IPS-18a (cell line): ENCODE data around the gene SHLD1.
A peak's percentile ranks its signal among the peaks of the same experiment; 100 is the strongest.
"Not testable (repeated sequence)": the region's sequence is repeated elsewhere in the genome, so short reads cannot be mapped to it uniquely, and the experiment has no call there.

Experiments
- H3K27ac ChIP-seq: one replicate; pipeline ENCODE4 v1.5.1; 2013; ENCODE audit warnings: low read length
- H3K27me3 ChIP-seq: one replicate; pipeline ENCODE4 v1.6.1; 2013; ENCODE audit warnings: mild to moderate bottlenecking, low read length; ENCODE audit not compliant: control insufficient read depth, insufficient read depth
- H3K36me3 ChIP-seq: one replicate; pipeline ENCODE4 v1.6.1; 2013; ENCODE audit warnings: low read depth, low read length; ENCODE audit not compliant: control insufficient read depth
- H3K4me1 ChIP-seq: one replicate; pipeline ENCODE4 v1.6.1; 2013; ENCODE audit warnings: low read depth, low read length; ENCODE audit not compliant: control insufficient read depth
- H3K4me3 ChIP-seq: one replicate; pipeline ENCODE4 v1.5.1; 2013; ENCODE audit warnings: low read length
- H3K9ac ChIP-seq: one replicate; pipeline ENCODE4 v1.6.1; 2013; ENCODE audit warnings: mild to moderate bottlenecking, low read length, moderate library complexity
- H3K9me3 ChIP-seq: one replicate; pipeline ENCODE4 v1.6.1; 2013; ENCODE audit warnings: low read depth, low read length; ENCODE audit not compliant: control insufficient read depth

Gene SHLD1, protein sequence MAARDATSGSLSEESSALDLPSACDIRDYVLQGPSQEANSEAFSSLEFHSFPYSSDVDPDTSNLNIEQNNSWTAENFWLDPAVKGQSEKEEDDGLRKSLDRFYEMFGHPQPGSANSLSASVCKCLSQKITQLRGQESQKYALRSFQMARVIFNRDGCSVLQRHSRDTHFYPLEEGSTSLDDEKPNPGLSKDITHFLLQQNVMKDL

GRCh38 chr20:5749952-5750779 is at the start of gene SHLD1:
TSS of gene SHLD1 (plus strand) at chr20:5750401. CDS start at chr20:5772866, 22,465 bp downstream.
- Histone ChIP-seq H3K9ac (peak within 1 kb of the TSS; percentile 85), H3K4me1 (peaks cover 11% of the 10 kb centered on the region), H3K36me3 (no peaks in the 10 kb centered on the region), H3K4me3 (peak within 1 kb of the TSS; percentile 90), H3K9me3 (no peaks in the 10 kb centered on the region), H3K27me3 (no peaks in the 10 kb centered on the region), H3K27ac (peak within 1 kb of the TSS; percentile 93)

GRCh38 chr20:5702339-5702738 is 47.9 kb upstream of the SHLD1 start:
- H3K9me3 ChIP-seq, H3K9ac ChIP-seq, H3K27me3 ChIP-seq, H3K4me3 ChIP-seq, H3K36me3 ChIP-seq, H3K27ac ChIP-seq, H3K4me1 ChIP-seq: not testable (repeated sequence)

- H3K36me3 ChIP-seq: no peaks in the 10 kb centered on the region
- no peak overlapping the region for H3K4me3 ChIP-seq
Measured at GRCh38 chr20:5703681-5704101, 46.5 kb upstream of the SHLD1 start.

DNA sequence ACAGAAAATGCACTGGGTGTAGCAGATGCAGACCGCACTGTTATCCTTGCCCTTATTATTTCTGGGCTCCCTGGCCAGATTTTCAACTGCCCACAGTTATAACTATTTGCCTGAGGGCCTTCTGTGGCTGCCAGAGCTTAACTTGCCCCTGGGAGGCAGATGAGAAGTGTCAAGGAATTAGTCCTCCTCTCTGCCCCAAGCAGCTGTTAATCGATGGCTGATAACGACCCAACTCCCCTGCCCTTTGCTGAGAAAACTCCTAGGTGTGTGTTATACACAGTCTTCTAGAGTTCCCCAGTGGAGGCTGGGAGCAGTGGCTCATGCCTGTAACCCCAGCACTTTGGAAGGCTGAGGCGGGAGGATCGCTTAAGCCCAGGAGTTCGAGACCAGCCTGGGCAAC is 44.4 kb upstream of the SHLD1 start:
- no peaks in the 10 kb centered on the region for H3K36me3 ChIP-seq
- no peaks in the 10 kb centered on the region for H3K9me3 ChIP-seq
- no peak overlapping the region for H3K27ac ChIP-seq
- H3K9ac ChIP-seq: no peak overlapping the region
- no peaks in the 10 kb centered on the region for H3K4me1 ChIP-seq
- no peak overlapping the region for H3K4me3 ChIP-seq
- no peaks in the 10 kb centered on the region for H3K27me3 ChIP-seq

More at GRCh38 chr20:5703681-5704101, 46.5 kb upstream of the SHLD1 start:
- no peaks in the 10 kb centered on the region for H3K27me3 ChIP-seq
- H3K9ac ChIP-seq: no peak overlapping the region
- H3K4me1 ChIP-seq: no peaks in the 10 kb centered on the region
- H3K27ac ChIP-seq: no peak overlapping the region
- no peaks in the 10 kb centered on the region for H3K9me3 ChIP-seq

DNA sequence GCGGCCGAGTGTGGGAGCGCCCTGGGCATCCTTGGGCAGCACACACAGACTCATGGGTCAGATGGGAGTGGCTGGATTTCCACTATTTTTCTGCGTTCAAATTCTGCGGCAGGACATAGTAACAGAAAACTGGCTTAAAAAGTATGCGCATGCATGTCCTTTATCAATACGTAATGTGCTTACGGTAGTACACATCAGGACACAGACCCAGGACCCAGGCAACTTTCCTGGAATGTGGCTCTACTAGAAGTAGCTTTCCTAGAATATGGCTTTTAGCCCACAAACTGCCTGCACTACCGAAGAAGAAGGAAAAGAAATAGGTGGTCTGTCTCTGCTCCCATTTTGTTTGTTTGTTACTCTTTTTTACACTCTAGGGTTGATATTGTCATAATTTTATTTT is 43.4 kb upstream of the SHLD1 start:
- no peak overlapping the region for H3K9ac ChIP-seq

GRCh38 chr20:5710551-5710950 is 39.6 kb upstream of the SHLD1 start:
- Histone ChIP-seq H3K36me3 (no peaks in the 10 kb centered on the region), H3K9me3 (no peaks in the 10 kb centered on the region), H3K9ac (no peak overlapping the region), H3K27me3 (no peaks in the 10 kb centered on the region), H3K4me1 (peaks cover 5% of the 10 kb centered on the region), H3K4me3 (no peak overlapping the region), H3K27ac (no peak overlapping the region)

More for the DNA sequence above, 43.4 kb upstream of the SHLD1 start:
- Histone ChIP-seq H3K27me3 (no peaks in the 10 kb centered on the region), H3K9me3 (no peaks in the 10 kb centered on the region), H3K4me3 (no peak overlapping the region), H3K27ac (no peak overlapping the region), H3K4me1 (no peaks in the 10 kb centered on the region), H3K36me3 (no peaks in the 10 kb centered on the region)

GRCh38 chr20:5714261-5715041 is 35.8 kb upstream of the SHLD1 start:
- Histone ChIP-seq H3K9me3 (no peaks in the 10 kb centered on the region), H3K36me3 (no peaks in the 10 kb centered on the region), H3K27ac (peak overlapping the region; percentile 24), H3K9ac (peak overlapping the region; percentile 25), H3K27me3 (no peaks in the 10 kb centered on the region), H3K4me1 (peaks cover 5% of the 10 kb centered on the region), H3K4me3 (no peak overlapping the region)

DNA sequence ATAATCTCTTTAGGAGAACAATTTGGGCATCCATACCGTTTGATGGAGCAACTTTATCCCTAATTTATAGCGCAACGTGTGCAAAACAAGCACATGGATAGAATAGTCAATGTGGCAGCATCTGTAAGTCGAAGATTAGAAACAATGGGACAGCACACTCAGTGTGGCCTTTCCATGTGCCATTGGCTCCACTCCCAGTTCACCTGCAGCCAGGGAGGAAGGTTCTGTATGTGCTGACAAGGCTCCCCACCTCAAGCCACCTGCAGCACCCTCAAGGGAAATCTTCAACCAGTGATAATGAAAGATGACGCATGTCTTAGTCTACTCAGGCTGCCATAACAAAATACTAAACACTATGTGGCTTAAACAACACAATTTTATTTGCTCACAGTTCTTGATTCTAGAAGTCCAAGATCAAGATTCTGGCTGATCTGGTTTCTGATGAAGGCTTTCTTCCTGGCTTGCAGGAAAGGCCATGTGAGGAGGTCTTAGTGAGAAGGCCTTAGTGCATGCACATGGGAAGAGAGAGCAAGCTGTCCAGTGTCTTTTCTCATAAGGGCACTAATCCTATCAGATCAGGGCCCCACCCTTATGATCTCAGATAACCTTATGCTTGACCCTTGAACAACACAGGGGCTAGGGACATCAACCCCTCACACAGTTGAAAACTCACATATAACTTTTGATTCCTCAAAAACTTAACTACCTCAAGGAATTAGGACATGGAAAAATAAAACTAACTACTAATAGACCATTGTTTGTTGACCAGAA is 34.9 kb upstream of the SHLD1 start:
- Histone ChIP-seq H3K27ac (no peak overlapping the region), H3K27me3 (no peaks in the 10 kb centered on the region), H3K36me3 (no peaks in the 10 kb centered on the region), H3K4me3 (no peak overlapping the region), H3K4me1 (peaks cover 5% of the 10 kb centered on the region), H3K9ac (no peak overlapping the region), H3K9me3 (no peaks in the 10 kb centered on the region)

GRCh38 chr20:5716953-5717352 is 33.2 kb upstream of the SHLD1 start:
- Histone ChIP-seq H3K9ac (no peak overlapping the region), H3K36me3 (no peaks in the 10 kb centered on the region), H3K4me3 (no peak overlapping the region), H3K27ac (no peak overlapping the region), H3K4me1 (peaks cover 5% of the 10 kb centered on the region), H3K9me3 (no peaks in the 10 kb centered on the region), H3K27me3 (no peaks in the 10 kb centered on the region)

DNA sequence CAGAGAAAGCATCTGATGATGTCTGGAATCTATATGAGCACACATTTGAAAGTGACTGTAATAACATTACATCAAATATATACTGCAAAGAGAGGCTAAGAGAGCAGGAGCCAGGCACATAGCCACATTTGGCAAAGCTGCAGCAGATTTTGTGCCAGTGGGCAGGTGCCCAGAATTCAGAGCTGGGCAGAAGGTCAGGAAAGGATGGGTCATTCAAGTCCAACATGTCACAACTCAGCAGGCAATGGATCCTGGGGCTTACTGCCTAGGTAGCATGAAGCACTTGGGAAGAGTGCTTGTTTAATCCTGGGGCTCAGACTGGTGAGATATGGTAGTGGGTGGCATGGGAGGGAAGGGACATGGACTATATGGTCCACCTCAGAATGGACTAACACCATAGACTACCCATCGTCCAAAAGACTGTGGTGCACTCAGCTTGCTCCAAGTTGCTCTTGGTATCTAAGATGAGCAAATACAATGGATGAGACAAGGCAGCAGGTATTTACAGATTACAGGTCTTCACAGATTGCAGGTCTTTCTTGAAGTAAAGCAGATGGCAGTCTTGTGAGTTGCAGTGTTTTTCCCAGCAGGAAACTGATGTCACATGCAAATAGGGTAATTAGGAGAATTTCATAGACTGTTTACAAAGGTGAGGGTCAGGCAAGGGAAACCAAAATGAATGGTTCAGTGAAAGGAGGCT is 31.2 kb upstream of the SHLD1 start:
- H3K4me1 ChIP-seq: peaks cover 5% of the 10 kb centered on the region
- no peak overlapping the region for H3K4me3 ChIP-seq
- H3K27me3 ChIP-seq: no peaks in the 10 kb centered on the region
- H3K27ac ChIP-seq: no peak overlapping the region
- H3K9me3 ChIP-seq: no peaks in the 10 kb centered on the region
- no peaks in the 10 kb centered on the region for H3K36me3 ChIP-seq
- H3K9ac ChIP-seq: no peak overlapping the region
